PC-3 (cell line): Measurements from ENCODE around the gene FGGY.

Source experiments
- CTCF ChIP-seq: fragments of 300-600 bp; sonication (generic); conservative IDR thresholded peaks from 2 replicates; pipeline ENCODE4 v1.5.1; 2017; ENCODE audit warnings: antibody characterized with exemption, low read depth, mild to moderate bottlenecking, low read length
- EZH2 ChIP-seq: fragments of 300-600 bp; sonication (generic); IDR thresholded peaks from one replicate; pipeline ENCODE4 v1.6.1; 2017; ENCODE audit warnings: antibody characterized with exemption, mild to moderate bottlenecking, low read length; ENCODE audit not compliant: unreplicated experiment

GRCh38 chr1:59506952-59507351, 210.1 kb downstream of the FGGY start:
- TF ChIP-seq CTCF = no peak
- no peak for TF ChIP-seq EZH2
